ENCODE data around the gene RSPH9.

RSPH9 gene

GRCh38 chr6:43616725-43617472 lies 27.9 kb upstream of the RSPH9 start:
- H3K4me1 ChIP-seq: no peaks in the 10 kb centered on the region
- H3K27me3 ChIP-seq: no peaks in the 10 kb centered on the region
- no peak overlapping the region for H3K4me2 ChIP-seq
- H3K36me3 ChIP-seq: peaks cover 98% of the 10 kb centered on the region
- no peak for TF ChIP-seq Cebpa-rat (IDR thresholded peaks at IDR 0.05)
- 0 out of 2 replicates have a peak, but pooled peaks cover 7% of the 10 kb centered on the region for H4K20me1 ChIP-seq
- H3K27ac ChIP-seq: no peak overlapping the region
- no peak overlapping the region for H3K9ac ChIP-seq
- no peak overlapping the region for H3K4me3 ChIP-seq
- H3K9me3 ChIP-seq: no peaks in the 10 kb centered on the region

- no peak overlapping the region for H3K4me2 ChIP-seq
- H3K4me1 ChIP-seq: peaks cover 4% of the 10 kb centered on the region
- H3K9ac ChIP-seq: no peak overlapping the region
- TF ChIP-seq Cebpa-rat (IDR thresholded peaks at IDR 0.05): no peak
- peaks cover 98% of the 10 kb centered on the region for H3K36me3 ChIP-seq
- no peaks in the 10 kb centered on the region for H3K9me3 ChIP-seq
- peaks cover 12% of the 10 kb centered on the region; the same call in 1 of the 2 replicates for H4K20me1 ChIP-seq
- H3K27me3 ChIP-seq: no peaks in the 10 kb centered on the region
- H3K27ac ChIP-seq: no peak overlapping the region
- no peak overlapping the region for H3K4me3 ChIP-seq
These were observed 23.6 kb upstream of the RSPH9 start for GRCh38 chr6:43621078-43621835.

DNA sequence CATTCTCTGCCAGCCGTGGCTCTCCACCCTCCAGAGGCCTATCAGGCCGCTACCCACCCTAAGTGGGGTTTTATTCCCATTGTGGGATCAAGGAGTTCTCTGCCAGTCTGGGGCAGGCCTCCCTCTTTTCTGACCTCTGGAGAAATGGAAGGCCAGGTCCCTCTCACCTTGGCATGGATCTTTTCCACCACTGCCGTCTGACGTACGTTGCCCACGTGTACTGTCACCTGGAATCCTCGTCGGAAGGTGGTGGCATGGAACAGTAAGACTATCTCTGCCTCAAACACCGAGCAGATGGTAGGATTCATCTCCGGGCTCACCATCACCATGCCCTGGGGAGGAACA lies 23.0 kb upstream of the RSPH9 start:
- H3K9me3 ChIP-seq: no peaks in the 10 kb centered on the region
- H3K4me2 ChIP-seq: no peak overlapping the region
- H3K27ac ChIP-seq: no peak overlapping the region
- peaks cover 97% of the 10 kb centered on the region for H3K36me3 ChIP-seq
- peaks cover 17% of the 10 kb centered on the region; the same call in 1 of the 2 replicates for H4K20me1 ChIP-seq
- H3K27me3 ChIP-seq: no peaks in the 10 kb centered on the region
- no peak for TF ChIP-seq Cebpa-rat (IDR thresholded peaks at IDR 0.05)
- no peak overlapping the region for H3K9ac ChIP-seq
- H3K4me3 ChIP-seq: no peak overlapping the region
- peaks cover 10% of the 10 kb centered on the region for H3K4me1 ChIP-seq

GRCh38 chr6:43622541-43622940 lies 22.3 kb upstream of the RSPH9 start:
- H3K27me3 ChIP-seq: no peaks in the 10 kb centered on the region
- no peak overlapping the region for H3K4me2 ChIP-seq
- peaks cover 17% of the 10 kb centered on the region for H3K4me1 ChIP-seq
- H4K20me1 ChIP-seq: peaks cover 25% of the 10 kb centered on the region; the same call in 1 of the 2 replicates
- H3K9ac ChIP-seq: no peak overlapping the region
- H3K27ac ChIP-seq: no peak overlapping the region
- no peaks in the 10 kb centered on the region for H3K9me3 ChIP-seq
- H3K36me3 ChIP-seq: peaks cover 90% of the 10 kb centered on the region
- no peak overlapping the region for H3K4me3 ChIP-seq
- TF ChIP-seq Cebpa-rat (IDR thresholded peaks at IDR 0.05): no peak

GRCh38 chr6:43623880-43624785 lies 20.7 kb upstream of the RSPH9 start:
- Histone ChIP-seq H3K4me2 (no peak overlapping the region), H3K9ac (no peak overlapping the region), H3K9me3 (no peaks in the 10 kb centered on the region), H3K27me3 (no peaks in the 10 kb centered on the region), H3K4me1 (peaks cover 27% of the 10 kb centered on the region), H4K20me1 (peaks cover 25% of the 10 kb centered on the region; the same call in 1 of the 2 replicates), H3K27ac (no peak overlapping the region), H3K4me3 (no peak overlapping the region), H3K36me3 (peaks cover 75% of the 10 kb centered on the region)
- no peak for TF ChIP-seq Cebpa-rat (IDR thresholded peaks at IDR 0.05)

GRCh38 chr6:43624786-43625288 lies 20.0 kb upstream of the RSPH9 start:
- H3K4me2 ChIP-seq: no peak overlapping the region
- H3K4me1 ChIP-seq: peaks cover 27% of the 10 kb centered on the region
- peaks cover 68% of the 10 kb centered on the region for H3K36me3 ChIP-seq
- H3K27me3 ChIP-seq: no peaks in the 10 kb centered on the region
- no peaks in the 10 kb centered on the region for H3K9me3 ChIP-seq
- peaks cover 25% of the 10 kb centered on the region; the same call in 1 of the 2 replicates for H4K20me1 ChIP-seq
- H3K9ac ChIP-seq: no peak overlapping the region
- no peak overlapping the region for H3K27ac ChIP-seq
- TF ChIP-seq Cebpa-rat (IDR thresholded peaks at IDR 0.05): no peak
- H3K4me3 ChIP-seq: no peak overlapping the region

GRCh38 chr6:43625393-43625992 lies 19.3 kb upstream of the RSPH9 start:
- peaks cover 62% of the 10 kb centered on the region for H3K36me3 ChIP-seq
- H3K9ac ChIP-seq: no peak overlapping the region
- H3K4me3 ChIP-seq: no peak overlapping the region
- no peak overlapping the region for H3K27ac ChIP-seq
- peaks cover 24% of the 10 kb centered on the region; the same call in 1 of the 2 replicates for H4K20me1 ChIP-seq
- H3K4me1 ChIP-seq: peaks cover 31% of the 10 kb centered on the region
- no peak overlapping the region for H3K4me2 ChIP-seq
- no peak for TF ChIP-seq Cebpa-rat (IDR thresholded peaks at IDR 0.05)
- no peaks in the 10 kb centered on the region for H3K9me3 ChIP-seq
- H3K27me3 ChIP-seq: no peaks in the 10 kb centered on the region

DNA sequence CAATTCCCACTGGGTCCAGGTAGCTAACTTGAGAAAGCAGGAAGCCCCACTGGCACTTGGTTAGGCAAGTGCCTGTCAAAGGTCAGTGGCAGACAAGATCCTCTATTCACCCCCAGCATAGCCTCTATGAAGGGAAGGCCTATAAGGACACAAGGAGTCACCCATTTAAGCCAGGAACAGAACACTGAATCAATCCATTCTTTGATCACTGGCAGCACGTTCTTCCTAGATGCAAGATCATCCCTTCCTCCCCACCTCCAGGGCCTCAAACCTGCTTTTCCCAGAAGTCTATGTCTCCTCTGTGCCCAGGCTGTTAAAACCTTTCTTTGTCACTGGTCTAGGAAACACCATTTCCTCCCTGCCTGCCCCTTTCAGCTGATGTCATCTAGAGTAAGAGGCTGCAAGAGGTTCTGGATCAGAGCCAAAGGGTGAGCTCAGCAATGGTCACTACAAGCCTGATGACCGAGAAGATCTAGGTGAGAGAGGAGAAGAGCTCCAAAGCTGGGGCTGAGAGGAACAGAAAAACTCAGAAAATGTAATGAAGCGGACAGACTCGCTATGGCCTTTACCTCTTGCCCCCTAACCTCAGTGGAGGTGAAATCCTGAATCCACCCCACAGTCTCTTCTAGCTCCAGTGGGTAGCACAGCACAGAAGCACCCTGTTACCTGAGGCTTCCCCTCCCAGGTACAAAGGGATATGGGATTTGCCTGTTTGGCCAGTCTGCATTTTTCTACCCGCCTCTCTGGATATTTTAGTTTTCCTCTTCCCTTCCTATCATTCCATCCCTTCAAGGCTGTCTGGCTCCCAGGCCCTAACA lies 17.6 kb upstream of the RSPH9 start:
- H3K4me1 ChIP-seq: peaks cover 43% of the 10 kb centered on the region
- 0 out of 2 replicates have a peak overlapping the region, but pooled peaks have one; percentile 5 for H3K27ac ChIP-seq
- no peak for TF ChIP-seq Cebpa-rat (IDR thresholded peaks at IDR 0.05)
- peak overlapping the region; percentile 31; the same call in 1 of the 2 replicates for H3K9ac ChIP-seq
- peaks cover 18% of the 10 kb centered on the region; the same call in 1 of the 2 replicates for H4K20me1 ChIP-seq
- no peaks in the 10 kb centered on the region for H3K9me3 ChIP-seq
- H3K27me3 ChIP-seq: no peaks in the 10 kb centered on the region
- H3K4me3 ChIP-seq: no peak overlapping the region
- peaks cover 44% of the 10 kb centered on the region for H3K36me3 ChIP-seq
- H3K4me2 ChIP-seq: peak overlapping the region; percentile 89
